H1 (cell line): Measurements from ENCODE around the gene EMC7. TPM values are rescaled to one million over a fixed set of nuclear protein-coding genes. Genes with fewer than 3 reads are reported as not detected.

Source experiments
- CTCF ChIA-PET: fragments of 300-600 bp; sonication (Branson Sonifier 250); formaldehyde crosslinking; loops from one replicate; lab custom pipeline; 2021; ENCODE audit not compliant: partially characterized antibody; lab: Charles Lee
- POLR2A ChIA-PET: fragments of 300-600 bp; sonication (Branson Sonifier 250); formaldehyde crosslinking; loops from one replicate; lab custom pipeline; 2021; ENCODE audit warnings: inconsistent platforms; ENCODE audit not compliant: partially characterized antibody; lab: Charles Lee
- DNase-seq, 2 experiments: peaks; one replicate each; pipeline versions ENCODE4 v3.0.0 to v3.0.0-alpha.2; 2010 to 2022; ENCODE audit warnings: low spot score in 2 of 2, low read depth in 1 of 2, mixed read lengths in 1 of 2
- FAIRE-seq: peaks from 2 replicates; lab custom pipeline; 2011; peaks lifted over from hg19 to GRCh38; lab: Jason Lieb, UNC
- H2AFZ ChIP-seq: 2 replicates; pipeline ENCODE4 v1.8.1; 2012; ENCODE audit warnings: low read length, inconsistent platforms
- H2AK5ac ChIP-seq: 2 replicates; pipeline ENCODE4 v1.6.1; 2013; ENCODE audit warnings: low read depth, low read length
- H2BK120ac ChIP-seq: replicated peaks from 2 replicates; pipeline ENCODE3; 2013; ENCODE audit warnings: low read depth, low read length, inconsistent platforms
- H2BK12ac ChIP-seq: 2 replicates; pipeline ENCODE4 v1.6.1; 2013; ENCODE audit warnings: low read depth, low read length
- H2BK15ac ChIP-seq: 2 replicates; pipeline ENCODE4 v1.6.1; 2013; ENCODE audit warnings: low read length
- H2BK20ac ChIP-seq: 2 replicates; pipeline ENCODE4 v1.6.1; 2013; ENCODE audit warnings: low read length
- H2BK5ac ChIP-seq: 2 replicates; pipeline ENCODE4 v1.6.1; 2013; ENCODE audit warnings: low read depth, low read length
- H3K14ac ChIP-seq: 2 replicates; pipeline ENCODE4 v1.6.1; 2013; ENCODE audit warnings: inconsistent platforms; ENCODE audit not compliant: insufficient read length
- H3K18ac ChIP-seq: 2 replicates; pipeline ENCODE4 v1.6.1; 2013; ENCODE audit warnings: low read length; ENCODE audit errors: extremely low read depth
- H3K23ac ChIP-seq: 2 replicates; pipeline ENCODE4 v1.6.1; 2013; ENCODE audit warnings: inconsistent platforms; ENCODE audit not compliant: insufficient read length
- H3K23me2 ChIP-seq: 2 replicates; pipeline ENCODE4 v1.6.1; 2013; ENCODE audit warnings: low read depth, low read length
- H3K27ac ChIP-seq: 2 replicates; pipeline ENCODE4 v1.6.1; 2011; ENCODE audit warnings: low read depth, low read length, inconsistent platforms
- H3K27me3 ChIP-seq, 4 experiments: replicated peaks in 1 of 4; 1 replicate in 1 of 4; 2 replicates in 3 of 4; pipeline versions ENCODE4 v1.6.1 to v1.8.1; 2011 to 2013; ENCODE audit warnings: low read length in 3 of 4, mild to moderate bottlenecking in 3 of 4, inconsistent platforms in 2 of 4, mixed read lengths in 2 of 4, moderate library complexity in 1 of 4; ENCODE audit not compliant: control insufficient read depth in 3 of 4, insufficient read depth in 3 of 4; ENCODE audit errors: extremely low read depth in 1 of 4
- H3K36me3 ChIP-seq, 4 experiments: 2 replicates each; pipeline versions ENCODE4 v1.6.1 to v1.8.1; 2011 to 2013; ENCODE audit warnings: mild to moderate bottlenecking in 4 of 4, low read length in 3 of 4, moderate library complexity in 2 of 4, control low read depth in 1 of 4, inconsistent platforms in 1 of 4; ENCODE audit not compliant: insufficient read depth in 4 of 4, control insufficient read depth in 2 of 4
- H3K4ac ChIP-seq: replicated peaks from 2 replicates; pipeline ENCODE3; 2013; ENCODE audit warnings: low read length, low read depth, mixed read lengths, inconsistent platforms; ENCODE audit not compliant: insufficient read length
- H3K4me1 ChIP-seq, 4 experiments: replicated peaks in 1 of 4; 1 replicate in 1 of 4; 2 replicates in 3 of 4; pipeline versions ENCODE4 v1.6.1 to v1.8.1; 2011 to 2013; ENCODE audit warnings: low read length in 3 of 4, inconsistent platforms in 2 of 4, mixed read lengths in 1 of 4; ENCODE audit not compliant: insufficient read depth in 4 of 4, control insufficient read depth in 3 of 4
- H3K4me2 ChIP-seq, 2 experiments: 2 replicates each; pipeline versions ENCODE4 v1.6.1 to v1.8.1; 2011 to 2013; ENCODE audit warnings: low read depth in 2 of 2, low read length in 2 of 2, control low read depth in 1 of 2, inconsistent platforms in 1 of 2, mild to moderate bottlenecking in 1 of 2; ENCODE audit not compliant: insufficient read depth in 1 of 2
- H3K4me3 ChIP-seq, 4 experiments: fragments of 200-600, 300-600 bp in 1 of 4; sonication (generic), shearing (Covaris generic), sonication (Bioruptor Twin) in 1 of 4; 2 replicates each; pipeline versions ENCODE4 v1.5.1 to v1.8.1; 2011 to 2016; ENCODE audit warnings: low read length in 4 of 4, low read depth in 3 of 4, control low read depth in 2 of 4, inconsistent platforms in 2 of 4, mild to moderate bottlenecking in 2 of 4, mixed read lengths in 1 of 4, moderate library complexity in 1 of 4; ENCODE audit not compliant: insufficient read depth in 2 of 4; ENCODE audit errors: extremely low read depth in 1 of 4
- H3K56ac ChIP-seq: replicated peaks from 2 replicates; pipeline ENCODE3; 2013; ENCODE audit warnings: low read depth, mild to moderate bottlenecking, mixed read lengths, low read length, inconsistent platforms; ENCODE audit not compliant: insufficient read length
- H3K79me1 ChIP-seq: 2 replicates; pipeline ENCODE4 v1.6.1; 2013; ENCODE audit warnings: low read depth, low read length, control low read depth
- H3K79me2 ChIP-seq, 2 experiments: 2 replicates each; pipeline versions ENCODE4 v1.6.1 to v1.8.1; 2012 to 2013; ENCODE audit warnings: low read length in 2 of 2, mild to moderate bottlenecking in 2 of 2, inconsistent platforms in 1 of 2; ENCODE audit not compliant: insufficient read depth in 2 of 2, control insufficient read depth in 1 of 2
- H3K9ac ChIP-seq, 4 experiments: replicated peaks in 1 of 4; 1 replicate in 1 of 4; 2 replicates in 3 of 4; pipeline versions ENCODE4 v1.6.1 to v1.8.1; 2011 to 2013; ENCODE audit warnings: low read depth in 3 of 4, low read length in 3 of 4, control low read depth in 2 of 4, mild to moderate bottlenecking in 2 of 4, moderate library complexity in 2 of 4, inconsistent platforms in 1 of 4; ENCODE audit errors: extremely low read depth in 1 of 4
- H3K9me3 ChIP-seq, 2 experiments: 2 replicates each; pipeline versions ENCODE4 v1.6.1 to v1.8.1; 2012 to 2013; ENCODE audit warnings: mild to moderate bottlenecking in 2 of 2, moderate library complexity in 2 of 2, control low read depth in 1 of 2, inconsistent platforms in 1 of 2, low read depth in 1 of 2, low read length in 1 of 2, mixed read lengths in 1 of 2; ENCODE audit not compliant: insufficient read depth in 2 of 2
- H4K20me1 ChIP-seq, 2 experiments: replicated peaks in 1 of 2; 2 replicates each; pipeline versions ENCODE3 to v1.8.1; 2011 to 2013; ENCODE audit warnings: inconsistent platforms in 2 of 2, low read length in 2 of 2, mild to moderate bottlenecking in 1 of 2; ENCODE audit not compliant: insufficient read depth in 2 of 2, control insufficient read depth in 1 of 2
- H4K5ac ChIP-seq: 2 replicates; pipeline ENCODE4 v1.6.1; 2013; ENCODE audit warnings: low read length, low read depth, mixed read lengths, inconsistent platforms; ENCODE audit not compliant: insufficient read length
- H4K8ac ChIP-seq: 2 replicates; pipeline ENCODE4 v1.8.0; 2013; ENCODE audit warnings: mild to moderate bottlenecking, moderate library complexity, low read length, inconsistent platforms; ENCODE audit not compliant: insufficient read depth; ENCODE audit errors: extremely low read depth
- H4K91ac ChIP-seq: replicated peaks from 2 replicates; pipeline ENCODE3; 2013; ENCODE audit warnings: low read length, mixed read lengths, inconsistent platforms; ENCODE audit not compliant: insufficient read length
- ASH2L ChIP-seq: fragments of 200-600, 300-600 bp; sonication (generic); IDR thresholded peaks from one replicate; pipeline ENCODE4 v1.7.1; 2017; ENCODE audit warnings: low read length
- ATF3 ChIP-seq: IDR thresholded peaks from 2 replicates; pipeline ENCODE4 v1.6.1; 2011; ENCODE audit warnings: low read depth, mild to moderate bottlenecking, low read length; ENCODE audit not compliant: insufficient read depth
- CTBP2 ChIP-seq: IDR thresholded peaks from 2 replicates; pipeline ENCODE4 v1.7.0; 2011; ENCODE audit warnings: borderline replicate concordance, mild to moderate bottlenecking, moderate library complexity, mixed read lengths, low read length; ENCODE audit not compliant: insufficient read depth, insufficient read length
- MAFK ChIP-seq: IDR thresholded peaks from 2 replicates; pipeline ENCODE4 v1.6.1; 2012; ENCODE audit warnings: low read depth, mild to moderate bottlenecking, improper control_type of control experiment, low read length
- POLR2A ChIP-seq, 2 experiments: IDR thresholded peaks; 1 replicate in 1 of 2; 2 replicates in 1 of 2; pipeline ENCODE4 v1.6.1; 2011; ENCODE audit warnings: low read depth in 2 of 2, low read length in 2 of 2, mild to moderate bottlenecking in 2 of 2; ENCODE audit errors: control extremely low read depth in 1 of 2
- POLR2AphosphoS5 ChIP-seq: IDR thresholded peaks from 2 replicates; pipeline ENCODE4 v1.6.1; 2011; ENCODE audit warnings: low read depth, low read length
- RFX5 ChIP-seq: IDR thresholded peaks from 2 replicates; pipeline ENCODE4 v1.6.1; 2011; ENCODE audit warnings: low read depth, low read length, improper control_type of control experiment, borderline replicate concordance
- SP1 ChIP-seq: IDR thresholded peaks from 2 replicates; pipeline ENCODE4 v1.6.1; 2011; ENCODE audit warnings: low read depth, low read length
- SP4 ChIP-seq: IDR thresholded peaks from 2 replicates; pipeline ENCODE4 v1.6.1; 2012; ENCODE audit warnings: low read length, inconsistent platforms
- TAF7 ChIP-seq: optimal IDR thresholded peaks from 2 replicates; pipeline ENCODE3; 2011; ENCODE audit warnings: low read depth, mild to moderate bottlenecking, inconsistent platforms, low read length, moderate library complexity, borderline replicate concordance
- TBP ChIP-seq: IDR thresholded peaks from 2 replicates; pipeline ENCODE4 v1.6.1; 2011; ENCODE audit warnings: low read depth, low read length, improper control_type of control experiment
- TCF12 ChIP-seq: IDR thresholded peaks from 2 replicates; pipeline ENCODE4 v1.6.1; 2011; ENCODE audit warnings: low read depth, mild to moderate bottlenecking, low read length
- WGBS, 2 experiments: shearing (Covaris generic) in 1 of 2; methylation state at CpG; one replicate each; pipeline versions ENCODE4 v1.1.6 to v1.1.7; 2013 to 2015; ENCODE audit warnings: low lambda C conversion rate in 2 of 2, mixed read lengths in 2 of 2, inconsistent platforms in 1 of 2, low coverage in 1 of 2, missing lambda C conversion rate in 1 of 2; ENCODE audit not compliant: insufficient replicate concordance in 2 of 2, insufficient coverage in 1 of 2, insufficient read length in 1 of 2; ENCODE audit errors: extremely low coverage in 1 of 2, missing lambda C conversion rate in 1 of 2; 5-methylcytosine and 5-hydroxymethylcytosine counted together
- polyA plus RNA-seq, 7 experiments: library from polyadenylated mRNA; depleted of rRNA in 3 of 7; stranded (reverse) in 5 of 7; unstranded in 2 of 7; fragments of >200 nt in 5 of 7; fragments of 200-250 nt in 2 of 7; gene quantifications; 1 replicate in 5 of 7; 2 replicates in 1 of 7; 4 replicates in 1 of 7; pipeline versions ENCODE4 v1.2.1 to v1.2.3, GENCODE V29; 2011 to 2013; ENCODE audit warnings: missing spikeins in 2 of 7, mixed read lengths in 2 of 7
- total RNA-seq: library from RNA; stranded (reverse); fragmentation: NEBNext Ultra II Directional; extraction: Animal tissue kit (Norgen Biotek cat#: 25700); gene quantifications from 2 replicates; pipeline ENCODE4 v1.2.1, GENCODE V29; 2021

Gene EMC7
- total and polyA plus RNA-seq, 2 of the 8 experiments (the other 6 are each of a cell fraction or from before 2014, with no cell fraction given): 29.0 to 39.0 TPM

- no peak for TF ChIP-seq RFX5
- TF ChIP-seq ASH2L: no peak
- TF ChIP-seq POLR2AphosphoS5: no peak
- no peak for TF ChIP-seq TCF12
- TF ChIP-seq SP4: no peak
- TF ChIP-seq SP1: no peak
- TF ChIP-seq TAF7: no peak
- TF ChIP-seq POLR2A (IDR thresholded peaks at IDR 0.05; ENCODE audit: control extremely low read depth in 1 of 2, low read depth in 2 of 2, low read length in 2 of 2): no peak
- no peak for TF ChIP-seq TBP
- no peak for TF ChIP-seq ATF3
- no peak for TF ChIP-seq MAFK
- no peak for TF ChIP-seq CTBP2
- Histone ChIP-seq H2BK5ac (no peak overlapping the region), H4K5ac (no peak overlapping the region), H3K27ac (no peak overlapping the region), H3K9ac (no peak overlapping the region), H3K36me3 (no peaks in the 10 kb centered on the region), H3K4ac (no peak overlapping the region), H3K18ac (no peak overlapping the region), H3K14ac (no peak overlapping the region), H3K4me2 (no peak overlapping the region), H4K8ac (no peak overlapping the region), H2AFZ (no peak overlapping the region), H2BK12ac (no peak overlapping the region), H3K4me3 (no peak overlapping the region), H4K91ac (no peak overlapping the region), H2AK5ac (no peak overlapping the region), H2BK20ac (no peak overlapping the region), H3K23ac (no peak overlapping the region), H3K79me2 (no peaks in the 10 kb centered on the region), H3K27me3 (no peaks in the 10 kb centered on the region), H2BK15ac (no peak overlapping the region), H3K4me1 (no peaks in the 10 kb centered on the region), H3K23me2 (no peaks in the 10 kb centered on the region), H2BK120ac (no peak overlapping the region), H3K79me1 (no peaks in the 10 kb centered on the region), H3K9me3 (no peaks in the 10 kb centered on the region), H3K56ac (no peak overlapping the region), H4K20me1 (no peaks in the 10 kb centered on the region)
- POLR2A ChIA-PET: interaction anchor here (1.2 kb wide), 1 partner anchor 10 kb away, joined by 3 read pairs; no protein-coding TSS in a partner anchor
- 88% methylated on average over 2 of the region's 2 CpGs; no CpG with 5 or more reads in 1 of the 2 experiments for WGBS, 2 experiments
- no peak for DNase-seq
- CTCF ChIA-PET: interaction anchor here (1.1 to 1.3 kb wide), 2 partner anchors 66 to 125 kb away, joined by 3 read pairs; no protein-coding TSS in a partner anchor
- FAIRE-seq: no peak
Measured at GRCh38 chr15:34116620-34117019, 15.0 kb upstream of the EMC7 start.
